ENCODE measurements around the gene ZC3H6. TPM values are rescaled to one million over a fixed set of nuclear protein-coding genes. Genes with fewer than 3 reads are reported as not detected.

Gene ZC3H6
- total RNA-seq, 1 experiment from 2014 or later = 5.3 TPM

DNA sequence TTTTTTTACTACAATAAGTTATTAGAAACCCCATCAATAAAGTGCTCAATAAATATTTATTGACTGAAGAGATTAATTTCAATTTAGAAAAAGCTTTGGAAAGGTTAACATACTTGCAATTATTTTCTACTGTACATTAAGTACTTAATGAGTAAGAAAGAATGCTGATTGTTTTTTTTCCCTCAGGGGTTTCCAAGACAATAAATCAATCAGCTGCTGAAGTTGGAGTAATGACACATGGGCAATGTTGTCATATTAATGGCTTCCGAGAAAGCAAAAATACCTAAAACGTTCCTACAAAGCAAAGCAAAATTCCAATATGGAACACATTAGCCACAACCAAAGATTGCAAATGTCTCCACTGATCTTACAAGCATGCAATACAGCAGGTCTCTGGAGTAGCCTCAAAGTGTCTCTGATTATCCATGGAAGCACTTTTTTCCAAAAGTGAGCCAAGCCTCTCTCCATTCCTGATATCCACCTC is 66.7 kb downstream of the ZC3H6 start:
- intact Hi-C loops (cut with micrococcal nuclease; ENCODE audit: unreplicated experiment) (no loop called here), in situ Hi-C loops (cut with HindIII; ENCODE audit: low pct_unique_long_range_greater_than_20kb, low sequenced_read_pairs) (no loop called here)
- ATAC-seq = no peak
- H3K4me1 ChIP-seq (ENCODE audit: control insufficient read depth, insufficient read depth, low read length) = no peaks in the 10 kb centered on the region
- no peak overlapping the region for H3K27ac ChIP-seq (ENCODE audit: low read length)
- POLR2A ChIA-PET = no interaction called here
- no peak overlapping the region for H3K4me3 ChIP-seq (ENCODE audit: low read depth in 2 of 2, low read length in 2 of 2)
- H3K9me3 ChIP-seq (ENCODE audit: control insufficient read depth, insufficient read depth, low read depth, low read length) = no peaks in the 10 kb centered on the region
- no peaks in the 10 kb centered on the region for H3K36me3 ChIP-seq (ENCODE audit: control insufficient read depth, insufficient read depth, low read length)
- CTCF ChIA-PET = no interaction called here
- TF ChIP-seq TCF7L2 (IDR thresholded peaks at IDR 0.05; ENCODE audit: low read depth, low read length) (no peak), POLR2AphosphoS5 (IDR thresholded peaks at IDR 0.05; ENCODE audit: low read depth, low read length) (no peak), SIN3A (IDR thresholded peaks at IDR 0.05; ENCODE audit: borderline replicate concordance, insufficient read depth, low read depth, low read length) (no peak)
- TF ChIP-seq, protein P1, sequence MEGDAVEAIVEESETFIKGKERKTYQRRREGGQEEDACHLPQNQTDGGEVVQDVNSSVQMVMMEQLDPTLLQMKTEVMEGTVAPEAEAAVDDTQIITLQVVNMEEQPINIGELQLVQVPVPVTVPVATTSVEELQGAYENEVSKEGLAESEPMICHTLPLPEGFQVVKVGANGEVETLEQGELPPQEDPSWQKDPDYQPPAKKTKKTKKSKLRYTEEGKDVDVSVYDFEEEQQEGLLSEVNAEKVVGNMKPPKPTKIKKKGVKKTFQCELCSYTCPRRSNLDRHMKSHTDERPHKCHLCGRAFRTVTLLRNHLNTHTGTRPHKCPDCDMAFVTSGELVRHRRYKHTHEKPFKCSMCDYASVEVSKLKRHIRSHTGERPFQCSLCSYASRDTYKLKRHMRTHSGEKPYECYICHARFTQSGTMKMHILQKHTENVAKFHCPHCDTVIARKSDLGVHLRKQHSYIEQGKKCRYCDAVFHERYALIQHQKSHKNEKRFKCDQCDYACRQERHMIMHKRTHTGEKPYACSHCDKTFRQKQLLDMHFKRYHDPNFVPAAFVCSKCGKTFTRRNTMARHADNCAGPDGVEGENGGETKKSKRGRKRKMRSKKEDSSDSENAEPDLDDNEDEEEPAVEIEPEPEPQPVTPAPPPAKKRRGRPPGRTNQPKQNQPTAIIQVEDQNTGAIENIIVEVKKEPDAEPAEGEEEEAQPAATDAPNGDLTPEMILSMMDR (IDR thresholded peaks at IDR 0.05) = no peak
- TF ChIP-seq, protein P2, sequence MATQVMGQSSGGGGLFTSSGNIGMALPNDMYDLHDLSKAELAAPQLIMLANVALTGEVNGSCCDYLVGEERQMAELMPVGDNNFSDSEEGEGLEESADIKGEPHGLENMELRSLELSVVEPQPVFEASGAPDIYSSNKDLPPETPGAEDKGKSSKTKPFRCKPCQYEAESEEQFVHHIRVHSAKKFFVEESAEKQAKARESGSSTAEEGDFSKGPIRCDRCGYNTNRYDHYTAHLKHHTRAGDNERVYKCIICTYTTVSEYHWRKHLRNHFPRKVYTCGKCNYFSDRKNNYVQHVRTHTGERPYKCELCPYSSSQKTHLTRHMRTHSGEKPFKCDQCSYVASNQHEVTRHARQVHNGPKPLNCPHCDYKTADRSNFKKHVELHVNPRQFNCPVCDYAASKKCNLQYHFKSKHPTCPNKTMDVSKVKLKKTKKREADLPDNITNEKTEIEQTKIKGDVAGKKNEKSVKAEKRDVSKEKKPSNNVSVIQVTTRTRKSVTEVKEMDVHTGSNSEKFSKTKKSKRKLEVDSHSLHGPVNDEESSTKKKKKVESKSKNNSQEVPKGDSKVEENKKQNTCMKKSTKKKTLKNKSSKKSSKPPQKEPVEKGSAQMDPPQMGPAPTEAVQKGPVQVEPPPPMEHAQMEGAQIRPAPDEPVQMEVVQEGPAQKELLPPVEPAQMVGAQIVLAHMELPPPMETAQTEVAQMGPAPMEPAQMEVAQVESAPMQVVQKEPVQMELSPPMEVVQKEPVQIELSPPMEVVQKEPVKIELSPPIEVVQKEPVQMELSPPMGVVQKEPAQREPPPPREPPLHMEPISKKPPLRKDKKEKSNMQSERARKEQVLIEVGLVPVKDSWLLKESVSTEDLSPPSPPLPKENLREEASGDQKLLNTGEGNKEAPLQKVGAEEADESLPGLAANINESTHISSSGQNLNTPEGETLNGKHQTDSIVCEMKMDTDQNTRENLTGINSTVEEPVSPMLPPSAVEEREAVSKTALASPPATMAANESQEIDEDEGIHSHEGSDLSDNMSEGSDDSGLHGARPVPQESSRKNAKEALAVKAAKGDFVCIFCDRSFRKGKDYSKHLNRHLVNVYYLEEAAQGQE (IDR thresholded peaks at IDR 0.05; ENCODE audit: insufficient read depth in 1 of 2, low read depth in 2 of 2, low read length in 1 of 2) = no peak
- H3K27me3 ChIP-seq (ENCODE audit: control insufficient read depth, insufficient read depth, low read length) = no peaks in the 10 kb centered on the region
- BruUV-seq (replicated peaks) = no TSS peak
- DNase-seq (ENCODE audit: low read depth, low spot score) = no peak

DNA sequence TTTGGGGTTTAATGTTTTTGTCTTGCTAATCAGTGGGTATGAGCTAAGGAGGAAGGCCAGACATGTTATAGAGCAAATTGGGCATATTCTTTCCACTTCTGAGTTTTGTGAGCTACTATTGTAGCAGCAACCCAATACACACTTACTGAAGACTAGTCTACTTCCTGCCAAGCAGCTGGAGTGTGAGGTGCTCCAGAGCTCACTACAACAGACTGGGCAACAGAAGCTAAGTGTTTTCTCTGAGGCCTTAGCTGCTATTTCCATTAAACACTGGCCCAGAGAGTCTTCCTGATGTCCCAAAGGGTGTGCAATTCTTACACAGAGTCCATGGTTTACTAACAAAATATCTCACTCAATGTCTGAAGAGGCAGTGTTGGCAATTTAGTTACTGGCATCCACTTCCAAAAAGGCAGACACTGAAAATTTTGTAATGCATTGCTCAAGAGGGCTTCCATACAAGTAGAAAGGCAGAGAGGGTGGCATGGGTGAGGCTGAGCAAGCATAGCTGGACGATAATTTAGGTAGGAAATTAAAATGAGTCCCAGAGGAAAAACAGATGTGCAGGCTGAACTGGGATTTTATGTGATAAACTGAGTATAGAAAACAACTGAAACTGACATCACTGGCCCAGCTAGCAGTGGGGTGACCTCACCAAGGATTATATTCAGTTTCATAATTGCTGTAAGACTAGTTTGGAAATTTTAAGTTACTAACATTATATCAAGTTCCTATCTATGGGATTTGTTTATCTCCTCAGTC is 68.6 kb downstream of the ZC3H6 start:
- DNase-seq (ENCODE audit: low read depth, low spot score) (no peak), ATAC-seq (no peak)
- H3K9me3 ChIP-seq (ENCODE audit: control insufficient read depth, insufficient read depth, low read depth, low read length) = no peaks in the 10 kb centered on the region
- no peak overlapping the region for H3K27ac ChIP-seq (ENCODE audit: low read length)
- intact Hi-C loops (cut with micrococcal nuclease; ENCODE audit: unreplicated experiment) (no loop called here), in situ Hi-C loops (cut with HindIII; ENCODE audit: low pct_unique_long_range_greater_than_20kb, low sequenced_read_pairs) (no loop called here)
- no peaks in the 10 kb centered on the region for H3K27me3 ChIP-seq (ENCODE audit: control insufficient read depth, insufficient read depth, low read length)
- CTCF ChIA-PET = no interaction called here
- H3K4me3 ChIP-seq (ENCODE audit: low read depth in 2 of 2, low read length in 2 of 2) = no peak overlapping the region
- POLR2A ChIA-PET = no interaction called here
- H3K36me3 ChIP-seq (ENCODE audit: control insufficient read depth, insufficient read depth, low read length) = no peaks in the 10 kb centered on the region
- no peaks in the 10 kb centered on the region for H3K4me1 ChIP-seq (ENCODE audit: control insufficient read depth, insufficient read depth, low read length)
- no TSS peak for BruUV-seq (replicated peaks)
- no peak for TF ChIP-seq POLR2AphosphoS5 (IDR thresholded peaks at IDR 0.05; ENCODE audit: low read depth, low read length)
- TF ChIP-seq, protein P1 (IDR thresholded peaks at IDR 0.05) = no peak
- TF ChIP-seq SIN3A (IDR thresholded peaks at IDR 0.05; ENCODE audit: borderline replicate concordance, insufficient read depth, low read depth, low read length) = no peak
- TF ChIP-seq TCF7L2 (IDR thresholded peaks at IDR 0.05; ENCODE audit: low read depth, low read length) = no peak
- TF ChIP-seq, protein P2 (IDR thresholded peaks at IDR 0.05; ENCODE audit: insufficient read depth in 1 of 2, low read depth in 2 of 2, low read length in 1 of 2) = no peak

Measured in Panc1 (cell line).